Stimulated activated CD4-positive, alpha-beta T cell treated with anti-CD3 and anti-CD28 coated beads, Interleukin-12 subunit alpha, Interleukin-12 subunit beta, amount 100 ng/mL, for 4 hours (primary cell): ENCODE measurements around the gene NFE2L1.
"Not testable (repeated sequence)": the region's sequence is repeated elsewhere in the genome, so short reads cannot be mapped to it uniquely, and the experiment has no call there.

Source experiments
- DNase-seq: peaks from one replicate; pipeline ENCODE4 v3.0.0-alpha.2; 2020

NFE2L1 gene

GRCh38 chr17:48072811-48073210 lies 24.7 kb downstream of the NFE2L1 start:
- not testable (repeated sequence) for DNase-seq

GRCh38 chr17:48073566-48074094 lies 25.5 kb downstream of the NFE2L1 start:
- DNase-seq, result not testable (repeated sequence)

- peak; percentile 72 for DNase-seq
These were observed 26.3 kb downstream of the NFE2L1 start for GRCh38 chr17:48074322-48075081.

- DNase-seq, result not testable (repeated sequence)
These were observed 29.0 kb downstream of the NFE2L1 start for GRCh38 chr17:48077152-48077551.

- no peak for DNase-seq
These were observed 33.7 kb downstream of the NFE2L1 start for GRCh38 chr17:48081858-48082257.

GRCh38 chr17:48084932-48085331 lies 36.8 kb downstream of the NFE2L1 start:
- no peak for DNase-seq

- no peak for DNase-seq
These were observed 45.3 kb downstream of the NFE2L1 start for GRCh38 chr17:48093341-48094045.

GRCh38 chr17:48095611-48096010 lies 47.5 kb downstream of the NFE2L1 start:
- DNase-seq, result no peak

- DNase-seq, result no peak
These were observed 52.0 kb downstream of the NFE2L1 start for GRCh38 chr17:48100160-48100559.

GRCh38 chr17:48100591-48101011 lies 52.4 kb downstream of the NFE2L1 start:
- no peak for DNase-seq

GRCh38 chr17:48101012-48101720 lies 53.0 kb downstream of the NFE2L1 start, which contains the start of gene CBX1:
CBX1 (minus strand) TSS chr17:48101478; CDS start chr17:48077004, 24,474 bp downstream.
- peak; percentile 94 for DNase-seq

GRCh38 chr17:48102043-48102750 lies 54.0 kb downstream of the NFE2L1 start:
- DNase-seq, result no peak

- no peak for DNase-seq
These were observed 54.9 kb downstream of the NFE2L1 start for GRCh38 chr17:48102798-48103715.

GRCh38 chr17:48104440-48104839 lies 56.3 kb downstream of the NFE2L1 start:
- no peak for DNase-seq

GRCh38 chr17:48106802-48107136 lies 58.6 kb downstream of the NFE2L1 start:
- no peak for DNase-seq

- DNase-seq, result peak; percentile 93
These were observed 59.2 kb downstream of the NFE2L1 start, which contains the start of gene SNX11 for GRCh38 chr17:48107137-48108055. SNX11 (plus strand) TSS chr17:48107766; CDS start chr17:48112044, 4,278 bp downstream.

GRCh38 chr17:48110761-48111160 lies 62.6 kb downstream of the NFE2L1 start:
- no peak for DNase-seq
